ENCODE measurements around the gene IQSEC2.
A peak's percentile ranks its signal among the peaks of the same experiment; 100 is the strongest.

The IQSEC2 gene

GRCh38 chrX:53249408-53250042 lies 31.9 kb downstream of the IQSEC2 start:
- no peak for FAIRE-seq

GRCh38 chrX:53247928-53248327 lies 33.5 kb downstream of the IQSEC2 start:
- no peak for FAIRE-seq
- DNase-seq (ENCODE audit: insufficient read length, low spot score): no peak

More at GRCh38 chrX:53249408-53250042, 31.9 kb downstream of the IQSEC2 start:
- no peak for DNase-seq (ENCODE audit: insufficient read length, low spot score)

GRCh38 chrX:53246231-53246630 lies 35.2 kb downstream of the IQSEC2 start:
- DNase-seq (ENCODE audit: insufficient read length, low spot score) (no peak), FAIRE-seq (no peak)

- DNase-seq (ENCODE audit: insufficient read length, low spot score) (no peak), FAIRE-seq (no peak)
Measured at GRCh38 chrX:53244610-53245009, 36.8 kb downstream of the IQSEC2 start.

GRCh38 chrX:53242310-53242709 lies 39.1 kb downstream of the IQSEC2 start:
- no peak for FAIRE-seq
- no peak for DNase-seq (ENCODE audit: insufficient read length, low spot score)

- no peak for FAIRE-seq
Measured at GRCh38 chrX:53241558-53241957, 39.8 kb downstream of the IQSEC2 start.

GRCh38 chrX:53239474-53239873 lies 41.9 kb downstream of the IQSEC2 start:
- no peak for FAIRE-seq
- no peak for DNase-seq (ENCODE audit: insufficient read length, low spot score)

More at GRCh38 chrX:53241558-53241957, 39.8 kb downstream of the IQSEC2 start:
- no peak for DNase-seq (ENCODE audit: insufficient read length, low spot score)

- FAIRE-seq (no peak), DNase-seq (ENCODE audit: insufficient read length, low spot score) (no peak)
Measured at GRCh38 chrX:53237056-53237455, 44.3 kb downstream of the IQSEC2 start.

- DNase-seq (ENCODE audit: insufficient read length, low spot score) (no peak), FAIRE-seq (no peak)
Measured at GRCh38 chrX:53236025-53236679, 45.2 kb downstream of the IQSEC2 start.

- DNase-seq (ENCODE audit: insufficient read length, low spot score) (no peak), FAIRE-seq (no peak)
Measured at GRCh38 chrX:53235566-53235965, 45.8 kb downstream of the IQSEC2 start.

GRCh38 chrX:53234484-53234883 lies 46.9 kb downstream of the IQSEC2 start:
- no peak for DNase-seq (ENCODE audit: insufficient read length, low spot score)
- FAIRE-seq: no peak

GRCh38 chrX:53233536-53233935 lies 47.8 kb downstream of the IQSEC2 start:
- FAIRE-seq: no peak

GRCh38 chrX:53230116-53230515 lies 51.3 kb downstream of the IQSEC2 start:
- DNase-seq (ENCODE audit: insufficient read length, low spot score) (no peak), FAIRE-seq (no peak)

More at GRCh38 chrX:53233536-53233935, 47.8 kb downstream of the IQSEC2 start:
- no peak for DNase-seq (ENCODE audit: insufficient read length, low spot score)

GRCh38 chrX:53227224-53227765 lies 54.1 kb downstream of the IQSEC2 start:
- DNase-seq (ENCODE audit: insufficient read length, low spot score) (no peak), FAIRE-seq (no peak)

- DNase-seq (ENCODE audit: insufficient read length, low spot score): peak; percentile 88
- FAIRE-seq: no peak
Measured at GRCh38 chrX:53224860-53225797, 56.3 kb downstream of the IQSEC2 start, which contains the start of gene KDM5C. TSS of gene KDM5C (minus strand) at chrX:53225207. CDS start at chrX:53224889, 318 bp downstream.

GRCh38 chrX:53223955-53224859 lies 57.2 kb downstream of the IQSEC2 start:
- FAIRE-seq: no peak
- DNase-seq (ENCODE audit: insufficient read length, low spot score): no peak

GRCh38 chrX:53223068-53223693 lies 58.2 kb downstream of the IQSEC2 start:
- no peak for FAIRE-seq
- no peak for DNase-seq (ENCODE audit: insufficient read length, low spot score)
